Mesenchymal stem cell (in vitro differentiated cells and primary cell): Measurements from ENCODE around the gene CAPZA1.

ENCODE experiments used
- DNase-seq: peaks from one replicate; pipeline ENCODE4 v3.0.0-alpha.2; 2013
- H2AFZ ChIP-seq: one replicate; pipeline ENCODE4 v1.6.1; 2013; ENCODE audit warnings: low read depth, mild to moderate bottlenecking, control low read depth, inconsistent platforms, low read length, moderate library complexity
- H2AK5ac ChIP-seq: 2 replicates; pipeline ENCODE4 v1.6.1; 2013; ENCODE audit warnings: low read length, moderate library complexity, mild to moderate bottlenecking, inconsistent platforms; ENCODE audit not compliant: severe bottlenecking
- H2BK120ac ChIP-seq: one replicate; pipeline ENCODE4 v1.6.1; 2013; ENCODE audit warnings: low read depth, mild to moderate bottlenecking, inconsistent platforms, low read length, moderate library complexity
- H2BK12ac ChIP-seq, 2 experiments: one replicate each; pipeline ENCODE4 v1.6.1; 2013; ENCODE audit warnings: inconsistent platforms in 2 of 2, low read length in 2 of 2, mild to moderate bottlenecking in 2 of 2, moderate library complexity in 2 of 2, control low read depth in 1 of 2
- H2BK15ac ChIP-seq: one replicate; pipeline ENCODE4 v1.6.1; 2013; ENCODE audit warnings: mild to moderate bottlenecking, low read depth, inconsistent platforms; ENCODE audit not compliant: poor library complexity, severe bottlenecking
- H2BK5ac ChIP-seq: 2 replicates; pipeline ENCODE4 v1.6.1; 2013; ENCODE audit warnings: low read depth, mild to moderate bottlenecking, low read length, control low read depth, inconsistent platforms; ENCODE audit not compliant: poor library complexity, severe bottlenecking
- H3K14ac ChIP-seq, 2 experiments: one replicate each; pipeline ENCODE4 v1.6.1; 2013; ENCODE audit warnings: inconsistent platforms in 2 of 2, low read length in 2 of 2, control low read depth in 1 of 2, mild to moderate bottlenecking in 1 of 2, moderate library complexity in 1 of 2
- H3K18ac ChIP-seq, 2 experiments: one replicate each; pipeline ENCODE4 v1.6.1; 2013; ENCODE audit warnings: inconsistent platforms in 2 of 2, low read length in 2 of 2, control low read depth in 1 of 2, low read depth in 1 of 2, mild to moderate bottlenecking in 1 of 2
- H3K23ac ChIP-seq, 2 experiments: one replicate each; pipeline ENCODE4 v1.6.1; 2013; ENCODE audit warnings: inconsistent platforms in 2 of 2, low read length in 2 of 2, mild to moderate bottlenecking in 2 of 2, moderate library complexity in 2 of 2, control low read depth in 1 of 2
- H3K27ac ChIP-seq: 2 replicates; pipeline ENCODE4 v1.5.1; 2013; ENCODE audit warnings: mild to moderate bottlenecking, moderate library complexity, low read length, control low read depth, inconsistent platforms; ENCODE audit not compliant: poor library complexity, severe bottlenecking
- H3K27me3 ChIP-seq, 2 experiments: 2 replicates each; pipeline versions ENCODE4 v1.6.1 to v1.7.0; 2013; ENCODE audit warnings: low read length in 2 of 2, mild to moderate bottlenecking in 2 of 2, moderate library complexity in 2 of 2, control low read depth in 1 of 2, inconsistent platforms in 1 of 2; ENCODE audit not compliant: control insufficient read depth in 1 of 2, insufficient read depth in 1 of 2
- H3K36me3 ChIP-seq, 2 experiments: 2 replicates each; pipeline versions ENCODE4 v1.6.1 to v1.7.0; 2013; ENCODE audit warnings: low read length in 2 of 2, control low read depth in 1 of 2, inconsistent platforms in 1 of 2, low read depth in 1 of 2, mild to moderate bottlenecking in 1 of 2; ENCODE audit not compliant: insufficient read depth in 2 of 2, control insufficient read depth in 1 of 2
- H3K4ac ChIP-seq, 2 experiments: one replicate each; pipeline ENCODE4 v1.6.1; 2013; ENCODE audit warnings: inconsistent platforms in 2 of 2, low read length in 2 of 2, mild to moderate bottlenecking in 2 of 2, moderate library complexity in 2 of 2, control low read depth in 1 of 2, low read depth in 1 of 2
- H3K4me1 ChIP-seq: 2 replicates; pipeline ENCODE4 v1.6.1; 2013; ENCODE audit warnings: low read depth, low read length, control low read depth; ENCODE audit not compliant: control insufficient read depth, insufficient read depth
- H3K4me2 ChIP-seq: 2 replicates; pipeline ENCODE4 v1.6.1; 2013; ENCODE audit warnings: low read length, mild to moderate bottlenecking, inconsistent platforms; ENCODE audit not compliant: poor library complexity, severe bottlenecking
- H3K4me3 ChIP-seq, 2 experiments: 2 replicates each; pipeline versions ENCODE4 v1.5.1 to v1.7.0; 2013; ENCODE audit warnings: low read length in 2 of 2, mild to moderate bottlenecking in 2 of 2, control low read depth in 1 of 2, low read depth in 1 of 2; ENCODE audit not compliant: insufficient read depth in 1 of 2
- H3K79me1 ChIP-seq: replicated peaks from 2 replicates; pipeline ENCODE4 v1.6.1; 2013; ENCODE audit warnings: mild to moderate bottlenecking, control low read depth, low read length, inconsistent platforms; ENCODE audit not compliant: poor library complexity, severe bottlenecking
- H3K9ac ChIP-seq: 2 replicates; pipeline ENCODE4 v1.7.0; 2013; ENCODE audit warnings: mild to moderate bottlenecking, low read length, moderate library complexity
- H3K9me3 ChIP-seq: 2 replicates; pipeline ENCODE4 v1.7.0; 2013; ENCODE audit warnings: mild to moderate bottlenecking, low read length; ENCODE audit not compliant: control insufficient read depth
- H4K8ac ChIP-seq: one replicate; pipeline ENCODE4 v1.6.1; 2013; ENCODE audit warnings: inconsistent platforms, mild to moderate bottlenecking, low read length, moderate library complexity
- H4K91ac ChIP-seq: one replicate; pipeline ENCODE4 v1.6.1; 2013; ENCODE audit warnings: mild to moderate bottlenecking, low read length, inconsistent platforms
- WGBS: methylation state at CpG from one replicate; pipeline ENCODE4 v1.1.7; 2013; ENCODE audit warnings: mixed read lengths; 5-methylcytosine and 5-hydroxymethylcytosine counted together

The CAPZA1 gene

DNA sequence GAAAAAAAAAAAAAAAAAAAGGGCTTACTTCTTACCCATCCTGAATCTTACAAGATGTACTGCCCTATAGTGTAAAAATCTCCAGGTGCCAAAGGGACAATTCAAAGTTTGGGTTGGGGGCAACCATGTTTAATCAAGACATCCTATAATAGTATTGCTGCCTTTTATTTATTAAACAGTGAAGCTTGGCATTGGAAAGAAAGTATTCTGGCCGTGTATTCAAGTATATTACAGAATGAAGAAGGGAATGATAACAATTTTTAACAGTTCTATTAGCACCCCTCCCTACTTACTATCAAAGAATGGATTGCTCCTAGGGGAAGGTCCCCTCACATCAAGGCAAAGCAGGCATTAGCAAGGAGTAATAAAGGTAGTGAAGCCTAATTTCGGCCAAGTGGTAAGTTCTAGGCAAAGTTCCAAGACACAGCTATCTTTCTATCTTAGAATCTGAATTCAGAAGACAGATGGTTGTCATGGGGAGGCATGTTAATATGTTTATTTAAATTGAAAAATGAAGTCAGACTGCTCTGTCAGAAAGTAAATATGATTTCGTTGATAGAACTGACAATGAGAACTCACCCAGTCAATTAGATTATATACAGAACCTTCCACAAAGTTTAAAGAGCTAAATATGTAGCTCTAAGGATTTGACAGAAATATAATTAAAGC lies 25.3 kb upstream of the CAPZA1 start:
- Histone ChIP-seq H3K4ac (no peak overlapping the region), H2AFZ (no peak overlapping the region), H3K23ac (no peak overlapping the region), H3K9ac (no peak overlapping the region), H3K79me1 (peaks cover 7% of the 10 kb centered on the region), H2BK15ac (no peak overlapping the region), H4K8ac (no peak overlapping the region), H3K4me3 (no peak overlapping the region), H3K18ac (no peak overlapping the region), H2AK5ac (no peak overlapping the region), H2BK5ac (no peak overlapping the region), H3K36me3 (peaks cover 12 to 83% of the 10 kb centered on the region in 2 experiments), H3K27ac (no peak overlapping the region), H3K4me1 (no peaks in the 10 kb centered on the region), H3K9me3 (peaks cover 11% of the 10 kb centered on the region), H2BK120ac (no peak overlapping the region), H3K4me2 (no peak overlapping the region), H2BK12ac (no peak overlapping the region), H3K14ac (no peak overlapping the region), H3K27me3 (no peaks in the 10 kb centered on the region), H4K91ac (no peak overlapping the region)
- no peak for DNase-seq
- 100% methylated on average over 1 of the region's 3 CpGs for WGBS

DNA sequence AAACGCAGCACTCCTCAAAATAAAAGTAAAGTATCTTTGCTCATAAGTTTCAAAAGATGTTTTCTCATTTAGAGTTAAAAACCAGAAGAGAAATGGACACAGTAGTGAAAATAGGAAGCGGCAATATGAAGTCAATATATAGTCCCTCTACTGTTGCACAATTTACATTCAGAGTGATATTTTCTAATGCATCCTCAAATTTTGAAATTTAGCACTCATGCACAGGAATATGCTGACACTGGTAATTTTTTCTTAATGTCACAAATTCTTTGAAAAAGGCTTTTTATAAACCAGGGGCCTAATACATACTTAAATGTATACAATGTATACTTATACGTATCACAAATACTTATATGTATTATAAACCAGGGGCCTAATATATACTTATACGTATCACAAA lies 20.2 kb upstream of the CAPZA1 start:
- Histone ChIP-seq H3K4ac (no peak overlapping the region), H3K4me2 (no peak overlapping the region)

DNA sequence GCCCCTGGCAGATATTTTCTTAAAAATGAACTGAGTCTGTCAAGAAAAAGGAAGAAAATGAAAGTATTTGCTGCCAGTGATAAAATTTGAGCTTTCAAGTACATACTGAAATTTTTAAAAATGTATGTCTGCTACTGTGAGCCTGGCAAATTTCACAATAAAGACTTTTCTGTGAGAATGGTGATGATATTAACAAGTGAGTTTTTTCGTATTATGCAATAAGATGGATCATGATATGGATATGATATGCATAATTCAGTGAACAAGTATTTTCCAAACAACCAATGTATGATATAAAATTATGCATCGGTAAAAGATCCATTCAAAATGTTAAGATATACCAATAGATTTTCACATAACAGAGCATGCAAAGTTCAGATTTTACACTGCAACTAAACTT lies 16.6 kb upstream of the CAPZA1 start:
- Histone ChIP-seq H3K4me2 (no peak overlapping the region), H3K18ac (no peak overlapping the region), H2BK5ac (no peak overlapping the region), H3K27me3 (no peaks in the 10 kb centered on the region), H3K23ac (no peak overlapping the region), H3K9ac (no peak overlapping the region), H4K8ac (no peak overlapping the region), H3K4ac (no peak overlapping the region), H3K79me1 (peaks cover 7% of the 10 kb centered on the region), H2BK12ac (no peak overlapping the region), H3K14ac (no peak overlapping the region), H4K91ac (no peak overlapping the region), H3K4me3 (no peak overlapping the region), H2BK15ac (no peak overlapping the region), H3K9me3 (no peaks in the 10 kb centered on the region), H2AK5ac (no peak overlapping the region), H2AFZ (no peak overlapping the region), H2BK120ac (no peak overlapping the region), H3K36me3 (peaks cover 15 to 88% of the 10 kb centered on the region in 2 experiments), H3K27ac (no peak overlapping the region), H3K4me1 (no peaks in the 10 kb centered on the region)
- no peak for DNase-seq
- 100% methylated on average over 2 of the region's 2 CpGs for WGBS

More for the DNA sequence above, 20.2 kb upstream of the CAPZA1 start:
- no peak for DNase-seq
- WGBS, result no CpG with 5 or more reads among the region's 4 CpGs
- no peaks in the 10 kb centered on the region for H3K27me3 ChIP-seq
- H2BK12ac ChIP-seq, result no peak overlapping the region
- no peak overlapping the region for H2AK5ac ChIP-seq
- H4K8ac ChIP-seq, result no peak overlapping the region
- no peaks in the 10 kb centered on the region for H3K9me3 ChIP-seq
- no peak overlapping the region for H3K27ac ChIP-seq
- H3K4me3 ChIP-seq, result no peak overlapping the region
- H3K14ac ChIP-seq, result no peak overlapping the region
- no peak overlapping the region for H4K91ac ChIP-seq
- H3K18ac ChIP-seq, result no peak overlapping the region
- no peak overlapping the region for H2BK120ac ChIP-seq
- H3K23ac ChIP-seq, result no peak overlapping the region
- no peak overlapping the region for H2BK15ac ChIP-seq
- H3K9ac ChIP-seq, result no peak overlapping the region
- H2BK5ac ChIP-seq, result no peak overlapping the region
- H2AFZ ChIP-seq, result no peak overlapping the region
- H3K79me1 ChIP-seq, result peaks cover 7% of the 10 kb centered on the region
- peaks cover 14 to 94% of the 10 kb centered on the region in 2 experiments for H3K36me3 ChIP-seq
- H3K4me1 ChIP-seq, result no peaks in the 10 kb centered on the region

DNA sequence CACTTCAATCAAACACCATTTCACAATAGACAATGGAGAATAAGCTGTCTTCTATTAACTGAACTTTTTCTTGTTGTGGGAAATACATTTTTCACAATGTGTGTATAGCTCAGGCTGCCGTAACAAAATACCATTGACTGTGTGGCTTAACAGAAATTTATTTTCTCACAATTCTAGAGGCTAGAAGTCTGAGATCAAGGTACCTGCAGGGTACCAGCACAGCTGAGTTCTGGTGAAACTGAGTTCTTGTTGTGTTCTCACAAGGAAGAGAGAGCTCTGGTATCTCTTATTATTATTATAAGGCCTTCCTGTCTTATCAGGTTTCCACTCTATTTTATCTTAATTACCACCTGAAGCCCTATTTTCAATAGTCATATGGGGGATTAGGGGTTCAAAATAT lies 16.1 kb upstream of the CAPZA1 start:
- Histone ChIP-seq H3K36me3 (peaks cover 14 to 88% of the 10 kb centered on the region in 2 experiments), H3K27me3 (no peaks in the 10 kb centered on the region), H3K4me2 (no peak overlapping the region), H3K9ac (no peak overlapping the region), H3K18ac (no peak overlapping the region), H2BK15ac (no peak overlapping the region), H2BK5ac (no peak overlapping the region), H3K79me1 (peaks cover 7% of the 10 kb centered on the region), H2BK12ac (no peak overlapping the region), H3K4me1 (no peaks in the 10 kb centered on the region), H3K4me3 (no peak overlapping the region), H3K27ac (no peak overlapping the region), H3K23ac (no peak overlapping the region), H3K14ac (no peak overlapping the region), H4K91ac (no peak overlapping the region), H2AK5ac (no peak overlapping the region), H3K4ac (no peak overlapping the region), H3K9me3 (no peaks in the 10 kb centered on the region), H2AFZ (no peak overlapping the region), H4K8ac (no peak overlapping the region), H2BK120ac (no peak overlapping the region)
- DNase-seq, result no peak
- WGBS, result 100% methylated on average over 1 of the region's 1 CpG
